ENCODE data around the gene PPP1R13L.

GRCh38 chr19:45342911-45343310 lies 62.0 kb downstream of the PPP1R13L start:
- no peak for TF ChIP-seq CTCF (IDR thresholded peaks at IDR 0.05)
- no peak for TF ChIP-seq POLR2AphosphoS5 (IDR thresholded peaks at IDR 0.05)
- no peak for TF ChIP-seq POLR2A (IDR thresholded peaks at IDR 0.05)
